Sigmoid colon (tissue), 4 donors: ENCODE results near the gene SRGAP1.

Source experiments
- EP300 ChIP-seq, 4 donors: sonication (generic); formaldehyde crosslinking; IDR thresholded peaks; one replicate each; pipeline ENCODE4 v1.6.1; 2017; ENCODE audit warnings: antibody characterized with exemption in 4 of 4
- TF ChIP-seq, protein P1 (sequence below), 4 experiments: fragments of 450-650 bp in 3 of 4; fragments of 200-600 bp in 1 of 4; IDR thresholded peaks; one replicate each; pipeline ENCODE4 v1.5.1; 2016 to 2019; ENCODE audit warnings: antibody characterized with exemption in 4 of 4, mild to moderate bottlenecking in 3 of 4, moderate library complexity in 2 of 4

DNA sequence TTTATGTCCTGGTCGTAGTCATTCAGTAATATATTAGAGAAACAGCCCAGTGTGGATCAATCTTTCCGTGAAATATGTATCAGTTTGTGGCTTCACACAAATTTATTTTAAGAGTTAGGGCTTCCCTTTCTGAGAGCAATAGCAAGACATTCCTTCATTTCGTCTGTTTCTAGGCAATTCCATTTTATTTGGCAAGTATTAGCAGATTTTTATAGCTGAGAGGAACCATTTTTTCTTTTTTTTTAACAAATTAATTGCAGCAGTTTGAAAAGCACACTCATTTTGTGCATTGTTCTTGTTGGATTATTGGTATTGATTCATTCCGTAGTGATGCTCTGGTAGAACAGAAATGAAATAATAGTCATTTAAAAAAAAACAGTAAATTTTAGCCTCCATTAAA, 132.9 kb downstream of the SRGAP1 start:
- TF ChIP-seq, protein P1, sequence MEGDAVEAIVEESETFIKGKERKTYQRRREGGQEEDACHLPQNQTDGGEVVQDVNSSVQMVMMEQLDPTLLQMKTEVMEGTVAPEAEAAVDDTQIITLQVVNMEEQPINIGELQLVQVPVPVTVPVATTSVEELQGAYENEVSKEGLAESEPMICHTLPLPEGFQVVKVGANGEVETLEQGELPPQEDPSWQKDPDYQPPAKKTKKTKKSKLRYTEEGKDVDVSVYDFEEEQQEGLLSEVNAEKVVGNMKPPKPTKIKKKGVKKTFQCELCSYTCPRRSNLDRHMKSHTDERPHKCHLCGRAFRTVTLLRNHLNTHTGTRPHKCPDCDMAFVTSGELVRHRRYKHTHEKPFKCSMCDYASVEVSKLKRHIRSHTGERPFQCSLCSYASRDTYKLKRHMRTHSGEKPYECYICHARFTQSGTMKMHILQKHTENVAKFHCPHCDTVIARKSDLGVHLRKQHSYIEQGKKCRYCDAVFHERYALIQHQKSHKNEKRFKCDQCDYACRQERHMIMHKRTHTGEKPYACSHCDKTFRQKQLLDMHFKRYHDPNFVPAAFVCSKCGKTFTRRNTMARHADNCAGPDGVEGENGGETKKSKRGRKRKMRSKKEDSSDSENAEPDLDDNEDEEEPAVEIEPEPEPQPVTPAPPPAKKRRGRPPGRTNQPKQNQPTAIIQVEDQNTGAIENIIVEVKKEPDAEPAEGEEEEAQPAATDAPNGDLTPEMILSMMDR (IDR thresholded peaks at IDR 0.05) = no peak
- no peak for TF ChIP-seq EP300 (IDR thresholded peaks at IDR 0.05)
